ENCODE results near the gene LAMTOR5.

- no peak for TF ChIP-seq CTCF (IDR thresholded peaks at IDR 0.05)
- TF ChIP-seq POLR2A (IDR thresholded peaks at IDR 0.05): no peak
- TF ChIP-seq POLR2AphosphoS5 (IDR thresholded peaks at IDR 0.05): no peak
- no peak for TF ChIP-seq EP300 (IDR thresholded peaks at IDR 0.05)
Observed at GRCh38 chr1:110383251-110383990, 24.1 kb downstream of the LAMTOR5 start.
